HG03565 (cell line): Measurements from ENCODE around the gene ZNF44.

Experiments used
- ATAC-seq: cut with Tn5 transposase; IDR thresholded peaks from one replicate; pipeline ENCODE4 v1.9.1; 2021; ENCODE audit warnings: mild to moderate bottlenecking, moderate library complexity; ENCODE audit not compliant: unreplicated experiment

Gene ZNF44

GRCh38 chr19:12265921-12266704 lies 28.6 kb downstream of the ZNF44 start:
- no peak for ATAC-seq

GRCh38 chr19:12261554-12261953 lies 33.1 kb downstream of the ZNF44 start:
- no peak for ATAC-seq

GRCh38 chr19:12260861-12261260 lies 33.8 kb downstream of the ZNF44 start:
- no peak for ATAC-seq

- no peak for ATAC-seq
Measured at GRCh38 chr19:12260236-12260635, 34.4 kb downstream of the ZNF44 start.

- ATAC-seq = no peak
Measured at GRCh38 chr19:12255372-12255771, 39.3 kb downstream of the ZNF44 start.

- ATAC-seq = no peak
Measured at GRCh38 chr19:12247644-12248222, 47.0 kb downstream of the ZNF44 start.

- no peak for ATAC-seq
Measured at GRCh38 chr19:12244370-12244769, 50.3 kb downstream of the ZNF44 start.

- no peak for ATAC-seq
Measured at GRCh38 chr19:12237143-12237839, 57.4 kb downstream of the ZNF44 start.

- no peak for ATAC-seq
Measured at GRCh38 chr19:12232961-12233360, 61.7 kb downstream of the ZNF44 start.

- no peak for ATAC-seq
Measured at GRCh38 chr19:12230751-12231733, 63.6 kb downstream of the ZNF44 start.

- no peak for ATAC-seq
Measured at GRCh38 chr19:12229990-12230389, 64.7 kb downstream of the ZNF44 start.

- no peak for ATAC-seq
Measured at GRCh38 chr19:12224676-12225075, 70.0 kb downstream of the ZNF44 start.

- no peak for ATAC-seq
Measured at GRCh38 chr19:12222980-12223630, 71.6 kb downstream of the ZNF44 start.
